HepG2 (cell line): Measurements from ENCODE around the gene AKT2. TPM values are rescaled to one million over a fixed set of nuclear protein-coding genes. Genes with fewer than 3 reads are reported as not detected.

ENCODE experiments used
- CCDC6 ChIP-seq: sonication (generic); formaldehyde crosslinking; IDR thresholded peaks from 2 replicates; pipeline ENCODE4 v1.8.1; 2022; ENCODE audit warnings: mild to moderate bottlenecking, missing genetic modification reagents, moderate library complexity
- CHD4 ChIP-seq: fragments of 200-600 bp; sonication (generic); IDR thresholded peaks from 2 replicates; pipeline ENCODE4 v1.7.0; 2017; ENCODE audit warnings: mild to moderate bottlenecking, low read length, borderline replicate concordance
- ELF4 ChIP-seq: sonication (generic); formaldehyde crosslinking; IDR thresholded peaks from 2 replicates; pipeline ENCODE4 v1.5.0; 2020; ENCODE audit warnings: missing genetic modification reagents, mild to moderate bottlenecking, moderate library complexity, borderline replicate concordance
- FIP1L1 ChIP-seq: fragments of 200-400 bp; formaldehyde crosslinking; IDR thresholded peaks from 2 replicates; pipeline ENCODE4 v1.6.1; 2018; ENCODE audit warnings: low read depth, mild to moderate bottlenecking, low read length, moderate library complexity, borderline replicate concordance; ENCODE audit not compliant: insufficient read depth
- GATAD2A ChIP-seq: IDR thresholded peaks from 2 replicates; pipeline ENCODE4 v1.6.1; 2016
- HOXA7 ChIP-seq: sonication (generic); formaldehyde crosslinking; IDR thresholded peaks from 2 replicates; pipeline ENCODE4 v1.8.1; 2022; ENCODE audit warnings: mild to moderate bottlenecking, missing genetic modification reagents, moderate library complexity
- IRX3 ChIP-seq: sonication (generic); formaldehyde crosslinking; IDR thresholded peaks from 2 replicates; pipeline ENCODE4 v1.8.1; 2023; ENCODE audit warnings: mild to moderate bottlenecking, low read depth, missing genetic modification reagents, borderline replicate concordance
- MED1 ChIP-seq: sonication (generic); formaldehyde crosslinking; IDR thresholded peaks from 2 replicates; pipeline ENCODE4 v1.4.0; 2020; ENCODE audit warnings: missing genetic modification reagents
- NCOR1 ChIP-seq: fragments of 200-600 bp; sonication (generic); IDR thresholded peaks from 2 replicates; pipeline ENCODE4 v1.7.0; 2017; ENCODE audit warnings: antibody characterized with exemption, low read length, borderline replicate concordance
- POLR2G ChIP-seq: fragments of 200-400 bp; formaldehyde crosslinking; IDR thresholded peaks from 2 replicates; pipeline ENCODE4 v1.6.1; 2018; ENCODE audit warnings: mild to moderate bottlenecking, low read depth, low read length, moderate library complexity
- ZC3H13 ChIP-seq: sonication (generic); formaldehyde crosslinking; IDR thresholded peaks from 2 replicates; pipeline ENCODE4 v1.8.1; 2023; ENCODE audit warnings: mild to moderate bottlenecking, missing genetic modification reagents, moderate library complexity
- ZNF160 ChIP-seq: sonication (generic); formaldehyde crosslinking; IDR thresholded peaks from 2 replicates; pipeline ENCODE4 v1.8.0; 2022; ENCODE audit warnings: mild to moderate bottlenecking, inconsistent platforms, missing genetic modification reagents
- ZNF230 ChIP-seq: sonication (generic); formaldehyde crosslinking; IDR thresholded peaks from 2 replicates; pipeline ENCODE4 v1.4.0; 2020; ENCODE audit warnings: mild to moderate bottlenecking, missing genetic modification reagents
- ZNF30 ChIP-seq: sonication (generic); formaldehyde crosslinking; IDR thresholded peaks from 2 replicates; pipeline ENCODE4 v1.5.0; 2020; ENCODE audit warnings: mild to moderate bottlenecking, missing genetic modification reagents
- ZNF564 ChIP-seq: sonication (generic); formaldehyde crosslinking; IDR thresholded peaks from 2 replicates; pipeline ENCODE4 v1.8.1; 2023; ENCODE audit warnings: mild to moderate bottlenecking, missing genetic modification reagents
- polyA plus RNA-seq, 8 experiments: library from polyadenylated mRNA; depleted of rRNA in 3 of 8; stranded (reverse) in 7 of 8; unstranded in 1 of 8; fragments of >200 nt; fragmentation: Illumina TruSeq in 4 of 8; extraction: Trizol in 4 of 8; gene quantifications; 2 replicates each; pipeline versions ENCODE4 v1.2.1 to v1.2.3, GENCODE V29; 2011 to 2016; ENCODE audit warnings: low read depth in 4 of 8, missing spikeins in 1 of 8, mixed read lengths in 1 of 8; ENCODE audit not compliant: insufficient read depth in 1 of 8
- total RNA-seq, 5 experiments: library from RNA; depleted of rRNA; stranded (reverse); fragments of >200 nt; fragmentation: Illumina TruSeq; extraction: Trizol; gene quantifications; 2 replicates each; pipeline ENCODE4 v1.2.3, GENCODE V29; 2016; ENCODE audit warnings: low read depth in 1 of 5
- TF ChIP-seq, protein P1 (sequence below): sonication (generic); formaldehyde crosslinking; IDR thresholded peaks from 2 replicates; pipeline ENCODE4 v1.4.0; 2020; ENCODE audit warnings: mild to moderate bottlenecking, missing genetic modification reagents
- TF ChIP-seq, protein P2 (sequence below): sonication (generic); formaldehyde crosslinking; IDR thresholded peaks from 2 replicates; pipeline ENCODE4 v1.9.0; 2021; ENCODE audit warnings: mild to moderate bottlenecking, missing genetic modification reagents

AKT2 gene
- total and polyA plus RNA-seq, 2 of the 13 experiments (the other 11 are each of a cell fraction or from before 2014, with no cell fraction given), result 82.1 to 173 TPM

DNA sequence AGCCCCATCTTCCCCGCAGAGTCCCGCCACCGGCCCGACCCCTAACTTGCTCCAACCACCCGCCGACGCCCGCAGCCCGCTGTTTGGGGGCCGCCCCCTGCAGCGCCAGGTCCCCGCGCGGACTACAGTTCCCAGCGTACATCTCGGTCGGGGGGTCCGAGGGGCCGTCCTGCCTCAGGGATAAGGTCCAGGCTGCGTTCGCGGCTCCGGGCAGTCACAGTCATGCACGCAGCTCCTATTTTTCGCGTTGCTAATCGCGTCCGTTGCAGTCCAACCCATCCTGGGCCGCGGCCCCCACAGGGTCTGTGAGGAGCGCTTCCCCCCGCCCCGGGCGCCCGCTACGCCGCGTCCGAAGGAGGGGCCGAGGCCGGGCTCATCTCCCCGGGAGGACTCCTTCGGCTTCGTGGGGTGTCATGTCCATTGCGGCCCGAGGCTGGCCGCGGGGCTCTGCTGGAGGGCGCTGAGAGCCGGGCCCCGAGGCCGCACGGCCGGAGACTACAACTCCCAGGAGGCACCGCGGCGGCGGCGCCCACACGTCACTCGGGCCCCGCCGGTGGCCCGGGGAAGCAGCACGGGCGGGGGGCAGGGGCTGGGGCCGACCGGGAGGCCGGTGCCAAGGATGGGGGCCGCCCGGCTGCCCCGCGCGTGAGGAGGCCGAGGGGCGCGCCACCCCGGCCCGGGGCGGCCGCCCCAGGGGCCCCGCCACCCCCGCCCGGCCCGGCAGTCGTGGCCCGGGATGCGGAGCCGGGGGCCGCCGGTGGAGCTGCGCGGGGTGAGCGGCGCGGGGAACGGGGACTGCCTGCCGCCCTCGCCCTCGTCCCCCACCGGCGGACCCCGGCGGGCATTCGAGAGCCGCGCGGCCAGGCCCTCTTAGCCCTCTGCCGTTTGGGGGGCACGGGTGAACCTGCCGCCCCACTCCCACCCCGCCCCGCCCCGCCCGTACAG lies 94.0 kb downstream of the AKT2 start, which contains the start of gene MAP3K10 (continued):
- TF ChIP-seq FIP1L1 (no peak), IRX3 (CRISPR knock-in tag) (no peak), ZNF160 (no peak), ZNF230 (CRISPR knock-in tag) (peak; percentile 40; the same call in 1 of the 2 replicates), ZNF30 (CRISPR knock-in tag) (no peak), ZC3H13 (CRISPR knock-in tag) (no peak), MED1 (CRISPR knock-in tag) (no peak; the same call in 1 of the 2 replicates), GATAD2A (CRISPR knock-in tag) (no peak), HOXA7 (CRISPR knock-in tag) (no peak), NCOR1 (no peak), CCDC6 (CRISPR knock-in tag) (0 out of 2 replicates have a peak, but pooled peaks have one; percentile 22), ZNF564 (CRISPR knock-in tag) (no peak; the same call in 1 of the 2 replicates), CHD4 (no peak), POLR2G (no peak; the same call in 1 of the 2 replicates), ELF4 (CRISPR knock-in tag) (no peak)
- TF ChIP-seq, protein P1, sequence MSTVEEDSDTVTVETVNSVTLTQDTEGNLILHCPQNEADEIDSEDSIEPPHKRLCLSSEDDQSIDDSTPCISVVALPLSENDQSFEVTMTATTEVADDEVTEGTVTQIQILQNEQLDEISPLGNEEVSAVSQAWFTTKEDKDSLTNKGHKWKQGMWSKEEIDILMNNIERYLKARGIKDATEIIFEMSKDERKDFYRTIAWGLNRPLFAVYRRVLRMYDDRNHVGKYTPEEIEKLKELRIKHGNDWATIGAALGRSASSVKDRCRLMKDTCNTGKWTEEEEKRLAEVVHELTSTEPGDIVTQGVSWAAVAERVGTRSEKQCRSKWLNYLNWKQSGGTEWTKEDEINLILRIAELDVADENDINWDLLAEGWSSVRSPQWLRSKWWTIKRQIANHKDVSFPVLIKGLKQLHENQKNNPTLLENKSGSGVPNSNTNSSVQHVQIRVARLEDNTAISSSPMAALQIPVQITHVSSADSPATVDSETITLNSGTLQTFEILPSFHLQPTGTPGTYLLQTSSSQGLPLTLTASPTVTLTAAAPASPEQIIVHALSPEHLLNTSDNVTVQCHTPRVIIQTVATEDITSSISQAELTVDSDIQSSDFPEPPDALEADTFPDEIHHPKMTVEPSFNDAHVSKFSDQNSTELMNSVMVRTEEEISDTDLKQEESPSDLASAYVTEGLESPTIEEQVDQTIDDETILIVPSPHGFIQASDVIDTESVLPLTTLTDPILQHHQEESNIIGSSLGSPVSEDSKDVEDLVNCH (CRISPR knock-in tag), result no peak
- TF ChIP-seq, protein P2, sequence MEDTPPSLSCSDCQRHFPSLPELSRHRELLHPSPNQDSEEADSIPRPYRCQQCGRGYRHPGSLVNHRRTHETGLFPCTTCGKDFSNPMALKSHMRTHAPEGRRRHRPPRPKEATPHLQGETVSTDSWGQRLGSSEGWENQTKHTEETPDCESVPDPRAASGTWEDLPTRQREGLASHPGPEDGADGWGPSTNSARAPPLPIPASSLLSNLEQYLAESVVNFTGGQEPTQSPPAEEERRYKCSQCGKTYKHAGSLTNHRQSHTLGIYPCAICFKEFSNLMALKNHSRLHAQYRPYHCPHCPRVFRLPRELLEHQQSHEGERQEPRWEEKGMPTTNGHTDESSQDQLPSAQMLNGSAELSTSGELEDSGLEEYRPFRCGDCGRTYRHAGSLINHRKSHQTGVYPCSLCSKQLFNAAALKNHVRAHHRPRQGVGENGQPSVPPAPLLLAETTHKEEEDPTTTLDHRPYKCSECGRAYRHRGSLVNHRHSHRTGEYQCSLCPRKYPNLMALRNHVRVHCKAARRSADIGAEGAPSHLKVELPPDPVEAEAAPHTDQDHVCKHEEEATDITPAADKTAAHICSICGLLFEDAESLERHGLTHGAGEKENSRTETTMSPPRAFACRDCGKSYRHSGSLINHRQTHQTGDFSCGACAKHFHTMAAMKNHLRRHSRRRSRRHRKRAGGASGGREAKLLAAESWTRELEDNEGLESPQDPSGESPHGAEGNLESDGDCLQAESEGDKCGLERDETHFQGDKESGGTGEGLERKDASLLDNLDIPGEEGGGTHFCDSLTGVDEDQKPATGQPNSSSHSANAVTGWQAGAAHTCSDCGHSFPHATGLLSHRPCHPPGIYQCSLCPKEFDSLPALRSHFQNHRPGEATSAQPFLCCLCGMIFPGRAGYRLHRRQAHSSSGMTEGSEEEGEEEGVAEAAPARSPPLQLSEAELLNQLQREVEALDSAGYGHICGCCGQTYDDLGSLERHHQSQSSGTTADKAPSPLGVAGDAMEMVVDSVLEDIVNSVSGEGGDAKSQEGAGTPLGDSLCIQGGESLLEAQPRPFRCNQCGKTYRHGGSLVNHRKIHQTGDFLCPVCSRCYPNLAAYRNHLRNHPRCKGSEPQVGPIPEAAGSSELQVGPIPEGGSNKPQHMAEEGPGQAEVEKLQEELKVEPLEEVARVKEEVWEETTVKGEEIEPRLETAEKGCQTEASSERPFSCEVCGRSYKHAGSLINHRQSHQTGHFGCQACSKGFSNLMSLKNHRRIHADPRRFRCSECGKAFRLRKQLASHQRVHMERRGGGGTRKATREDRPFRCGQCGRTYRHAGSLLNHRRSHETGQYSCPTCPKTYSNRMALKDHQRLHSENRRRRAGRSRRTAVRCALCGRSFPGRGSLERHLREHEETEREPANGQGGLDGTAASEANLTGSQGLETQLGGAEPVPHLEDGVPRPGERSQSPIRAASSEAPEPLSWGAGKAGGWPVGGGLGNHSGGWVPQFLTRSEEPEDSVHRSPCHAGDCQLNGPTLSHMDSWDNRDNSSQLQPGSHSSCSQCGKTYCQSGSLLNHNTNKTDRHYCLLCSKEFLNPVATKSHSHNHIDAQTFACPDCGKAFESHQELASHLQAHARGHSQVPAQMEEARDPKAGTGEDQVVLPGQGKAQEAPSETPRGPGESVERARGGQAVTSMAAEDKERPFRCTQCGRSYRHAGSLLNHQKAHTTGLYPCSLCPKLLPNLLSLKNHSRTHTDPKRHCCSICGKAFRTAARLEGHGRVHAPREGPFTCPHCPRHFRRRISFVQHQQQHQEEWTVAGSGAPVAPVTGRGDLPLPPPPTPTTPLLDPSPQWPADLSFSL (CRISPR knock-in tag), result no peak
